PC-9 (cell line): ENCODE data around the gene IP6K1. TPM values are rescaled to one million over a fixed set of nuclear protein-coding genes. Genes with fewer than 3 reads are reported as not detected.
A peak's percentile ranks its signal among the peaks of the same experiment; 100 is the strongest.

Experiments used
- BruUV-seq: library from RNA; stranded (reverse); fragments of 400-500 nt; replicated peaks from 2 replicates; lab custom pipeline; 2021; lab: Mats Ljungman, UMichigan
- CTCF ChIA-PET: fragments of 300-600 bp; sonication (Branson Sonifier 250); formaldehyde crosslinking; loops from one replicate; lab custom pipeline; 2022; ENCODE audit warnings: antibody characterized with exemption; lab: Charles Lee
- POLR2A ChIA-PET: fragments of 300-600 bp; sonication (Branson Sonifier 250); formaldehyde crosslinking; loops from one replicate; lab custom pipeline; 2022; ENCODE audit warnings: antibody characterized with exemption; ENCODE audit not compliant: unreplicated experiment; lab: Charles Lee
- DNase-seq, 2 experiments: peaks; one replicate each; pipeline versions ENCODE4 v3.0.0 to v3.0.0-alpha.2; 2015 to 2022; ENCODE audit warnings: mixed read lengths in 1 of 2
- H2AFZ ChIP-seq: fragments of 200-600 bp; sonication (generic); 2 replicates; pipeline ENCODE4 v1.8.1; 2017; ENCODE audit warnings: antibody characterized with exemption
- H3F3A ChIP-seq: fragments of 200-600 bp; sonication (generic); 2 replicates; pipeline ENCODE4 v1.8.1; 2017; ENCODE audit warnings: antibody characterized with exemption, mild to moderate bottlenecking, low read depth; ENCODE audit not compliant: insufficient read depth
- H3K27ac ChIP-seq: fragments of 200-600 bp; sonication (generic); 2 replicates; pipeline ENCODE4 v1.6.1; 2016; ENCODE audit warnings: mixed run types
- H3K27me3 ChIP-seq: fragments of 200-600 bp; sonication (generic); 2 replicates; pipeline ENCODE4 v1.6.1; 2016; ENCODE audit warnings: low read depth, mixed run types; ENCODE audit not compliant: insufficient read depth
- H3K36me3 ChIP-seq: fragments of 200-600 bp; sonication (generic); 2 replicates; pipeline ENCODE4 v1.6.1; 2016; ENCODE audit warnings: low read depth, mixed run types
- H3K4me1 ChIP-seq: fragments of 200-600 bp; sonication (generic); replicated peaks from 2 replicates; pipeline ENCODE4 v1.6.1; 2016; ENCODE audit warnings: mixed run types; ENCODE audit not compliant: insufficient read depth
- H3K4me2 ChIP-seq: fragments of 200-600 bp; sonication (generic); 2 replicates; pipeline ENCODE4 v1.6.1; 2017; ENCODE audit warnings: mixed run types
- H3K4me3 ChIP-seq: fragments of 200-600 bp; sonication (generic); 2 replicates; pipeline ENCODE4 v1.6.1; 2016; ENCODE audit warnings: mixed run types
- H3K79me2 ChIP-seq: fragments of 200-600 bp; sonication (generic); 2 replicates; pipeline ENCODE4 v1.6.1; 2017; ENCODE audit warnings: low read depth, mixed run types
- H3K9me2 ChIP-seq: fragments of 200-600 bp; sonication (generic); 2 replicates; pipeline ENCODE4 v1.8.1; 2017; ENCODE audit warnings: mild to moderate bottlenecking; ENCODE audit not compliant: insufficient read depth
- H3K9me3 ChIP-seq: fragments of 200-600 bp; sonication (generic); 2 replicates; pipeline ENCODE4 v1.8.1; 2016; ENCODE audit warnings: low read depth; ENCODE audit not compliant: insufficient read depth
- H4K20me1 ChIP-seq: fragments of 200-600 bp; sonication (generic); 2 replicates; pipeline ENCODE4 v1.8.1; 2017; ENCODE audit not compliant: insufficient read depth
- CTCF ChIP-seq: fragments of 200-600 bp; sonication (generic); conservative IDR thresholded peaks from 2 replicates; pipeline ENCODE4 v1.6.1; 2017; ENCODE audit warnings: mixed run types, antibody characterized with exemption, mild to moderate bottlenecking, moderate library complexity
- EZH2 ChIP-seq: fragments of 200-600 bp; sonication (generic); IDR thresholded peaks from 2 replicates; pipeline ENCODE4 v1.8.0; 2017; ENCODE audit warnings: antibody characterized with exemption, low read depth
- intact Hi-C: fragments of 100-400 bp; cut with micrococcal nuclease; formaldehyde crosslinking; loops from one replicate; pipeline ENCODE4 v1.10.0; 2022; ENCODE audit not compliant: unreplicated experiment
- total RNA-seq: library from RNA; stranded (reverse); gene quantifications from 2 replicates; pipeline ENCODE4 v1.2.3, GENCODE V29; 2021

Gene IP6K1
- total RNA-seq, 1 experiment from 2014 or later, result 32.9 TPM

DNA sequence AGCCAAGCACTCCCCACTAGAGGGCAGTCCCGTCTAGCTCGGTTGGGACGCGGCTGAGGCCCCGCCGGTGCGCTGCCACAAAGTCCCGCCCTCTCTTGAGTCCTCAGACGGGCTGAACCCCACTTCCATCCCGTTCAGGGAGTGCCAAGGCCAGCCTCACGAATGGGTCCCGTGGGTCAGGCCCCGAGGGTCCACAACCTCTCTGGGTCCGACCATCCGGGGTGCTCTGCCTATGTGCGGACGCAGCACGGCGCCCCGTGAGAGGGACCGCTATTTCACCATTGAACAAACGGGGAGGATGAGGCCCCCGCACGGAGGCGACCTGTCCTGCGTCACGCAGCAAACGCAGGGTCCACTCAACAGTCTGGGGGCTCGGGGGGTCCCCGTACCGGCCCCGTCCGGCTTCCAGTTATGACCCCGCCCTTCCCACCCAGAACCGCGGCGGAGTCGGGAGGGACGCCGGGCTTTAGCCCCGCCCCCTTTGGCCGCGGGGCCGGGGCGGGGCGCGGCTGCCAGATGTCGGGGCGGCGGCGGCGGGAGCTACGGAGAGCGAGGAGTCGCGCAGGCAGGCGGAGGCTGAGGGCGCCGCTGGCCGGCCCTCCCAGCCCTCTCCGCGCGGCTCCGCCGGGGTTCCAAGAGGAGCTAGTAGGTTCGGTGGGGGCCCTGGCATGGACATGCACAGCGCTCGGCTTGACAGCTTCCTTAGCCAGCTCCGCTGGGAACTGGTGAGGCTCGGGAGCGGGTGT lies 16.6 kb upstream of the IP6K1 start, which contains the start of gene INKA1:
INKA1 (plus strand) TSS at position 543 of the 746 bp plus-strand sequence; CDS start at position 675, 132 bp downstream.
- Histone ChIP-seq H3K9me3 (no peaks in the 10 kb centered on the region), H3K4me1 (peaks cover 11% of the 10 kb centered on the region; the same call in 1 of the 2 replicates), H4K20me1 (no peaks in the 10 kb centered on the region; the same call in 1 of the 2 replicates), H3K79me2 (no peaks in the 10 kb centered on the region), H3K27ac (no peak within 1 kb of the TSS), H3F3A (no peaks in the 10 kb centered on the region; the same call in 1 of the 2 replicates), H3K27me3 (peaks cover 9% of the 10 kb centered on the region), H3K9me2 (no peaks in the 10 kb centered on the region), H3K4me3 (peak within 1 kb of the TSS; percentile 84), H3K36me3 (no peaks in the 10 kb centered on the region), H2AFZ (peak within 1 kb of the TSS; percentile 96), H3K4me2 (peak within 1 kb of the TSS; percentile 96)
- ChIA-PET POLR2A (interaction anchor here (0.5 to 0.8 kb wide), 6 partner anchors 8 to 1615 kb away, joined by 3 to 12 read pairs (median 4); partner anchors contain the start of gene CDC25A), CTCF (interaction anchor here (0.6 to 1.2 kb wide), 14 partner anchors 10 to 444 kb away, joined by 3 to 23 read pairs (median 4); partner anchors contain the start of gene BSN)
- intact Hi-C loops, result loop anchor here (1.0 to 5.0 kb wide), 3 partner anchors 36 to 103 kb away; partner anchors contain the start of gene GMPPB
- DNase-seq, result peak; percentile 65 to 85
- TF ChIP-seq EZH2, result no peak
- TF ChIP-seq CTCF, result peak; percentile 81; the same call in 1 of the 2 replicates
- BruUV-seq, result no TSS peak

DNA sequence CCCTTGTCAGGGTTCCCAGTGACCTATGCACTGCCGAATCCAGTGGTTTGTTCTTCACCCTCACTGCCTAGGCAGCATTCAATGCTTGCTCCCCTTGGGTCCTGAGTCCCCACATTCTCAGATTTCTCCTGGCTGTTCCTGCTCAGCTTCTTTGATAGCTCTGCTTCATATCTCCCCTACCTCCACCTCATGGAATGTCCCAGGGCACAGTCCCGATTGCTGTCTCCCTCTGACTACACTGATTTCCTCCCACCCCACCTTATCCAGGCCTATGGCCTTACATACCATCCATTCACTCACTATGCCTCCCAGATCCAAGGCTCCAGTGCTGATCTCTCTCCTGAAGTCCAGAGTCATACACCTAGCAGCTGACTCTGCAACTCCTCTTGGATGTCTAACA lies 14.8 kb upstream of the IP6K1 start:
- H2AFZ ChIP-seq, result no peak overlapping the region
- CTCF ChIA-PET, result interaction anchor here (0.7 kb wide), 1 partner anchor 13 kb away, joined by 7 read pairs; no protein-coding TSS in a partner anchor
- no peaks in the 10 kb centered on the region for H3K9me2 ChIP-seq
- H3K4me3 ChIP-seq, result no peak overlapping the region
- no peaks in the 10 kb centered on the region for H3K9me3 ChIP-seq
- no peak for DNase-seq
- no peaks in the 10 kb centered on the region for H3K36me3 ChIP-seq
- no TSS peak for BruUV-seq
- no peaks in the 10 kb centered on the region; the same call in 1 of the 2 replicates for H4K20me1 ChIP-seq
- no peak overlapping the region for H3K27ac ChIP-seq
- H3K4me2 ChIP-seq, result no peak overlapping the region
- TF ChIP-seq CTCF (no peak), EZH2 (no peak)
- H3K27me3 ChIP-seq, result peaks cover 9% of the 10 kb centered on the region
- intact Hi-C loops, result loop anchor here (5.0 kb wide), 1 partner anchor 79 kb away; the partner anchor contains the start of gene GMPPB
- H3K79me2 ChIP-seq, result no peaks in the 10 kb centered on the region
- POLR2A ChIA-PET, result interaction anchor here (0.6 kb wide), 1 partner anchor 247 kb away, joined by 4 read pairs; no protein-coding TSS in a partner anchor
- H3F3A ChIP-seq, result no peaks in the 10 kb centered on the region; the same call in 1 of the 2 replicates
- peaks cover 11% of the 10 kb centered on the region; the same call in 1 of the 2 replicates for H3K4me1 ChIP-seq

DNA sequence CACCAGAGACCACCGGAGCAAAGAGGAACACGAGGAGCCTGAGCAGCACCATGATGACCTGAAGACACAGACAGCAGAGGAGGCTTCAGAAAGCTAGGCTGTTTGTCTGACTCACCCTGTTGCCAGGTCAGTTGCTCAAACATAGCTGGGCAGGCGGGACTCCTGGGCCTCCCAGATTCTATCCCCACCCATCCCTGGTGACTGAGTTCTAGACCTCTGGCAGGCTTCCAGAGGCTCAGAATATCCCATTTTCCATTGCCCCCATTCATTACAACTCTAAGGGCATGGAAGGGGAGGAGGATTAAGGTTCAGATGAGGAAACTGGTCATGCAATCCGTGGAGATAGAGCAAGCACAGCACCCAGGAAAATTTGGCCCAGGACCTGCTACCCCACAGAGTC lies 13.4 kb upstream of the IP6K1 start, which contains the start of gene CDHR4:
CDHR4 (minus strand) TSS at position 113 of the 400 bp plus-strand sequence; CDS start at position 52, 61 bp downstream.
- ChIA-PET CTCF (no interaction called here), POLR2A (interaction anchor here (0.7 kb wide), 1 partner anchor 151 kb away, joined by 3 read pairs; no protein-coding TSS in a partner anchor)
- peaks cover 11% of the 10 kb centered on the region; the same call in 1 of the 2 replicates for H3K4me1 ChIP-seq
- no peaks in the 10 kb centered on the region; the same call in 1 of the 2 replicates for H4K20me1 ChIP-seq
- BruUV-seq, result no TSS peak
- no peak within 1 kb of the TSS for H3K4me3 ChIP-seq
- TF ChIP-seq EZH2, result no peak
- TF ChIP-seq CTCF, result no peak
- intact Hi-C loops, result loop anchor here (5.0 kb wide), 1 partner anchor 77 kb away; the partner anchor contains the start of gene GMPPB
- no peaks in the 10 kb centered on the region; the same call in 1 of the 2 replicates for H3F3A ChIP-seq
- H3K4me2 ChIP-seq, result peak within 1 kb of the TSS; percentile 41
- H3K27ac ChIP-seq, result no peak within 1 kb of the TSS
- DNase-seq, result peak; percentile 70 to 73
- H3K79me2 ChIP-seq, result no peaks in the 10 kb centered on the region
- 0 out of 2 replicates have a peak within 1 kb of the TSS, but pooled peaks have one; percentile 40 for H2AFZ ChIP-seq
- H3K36me3 ChIP-seq, result no peaks in the 10 kb centered on the region
- H3K9me2 ChIP-seq, result no peaks in the 10 kb centered on the region
- H3K9me3 ChIP-seq, result no peaks in the 10 kb centered on the region
- peaks cover 9% of the 10 kb centered on the region for H3K27me3 ChIP-seq
